ENCODE data around the gene HMCN2. TPM values are rescaled to one million over a fixed set of nuclear protein-coding genes. Genes with fewer than 3 reads are reported as not detected.
"Not testable (repeated sequence)": the region's sequence is repeated elsewhere in the genome, so short reads cannot be mapped to it uniquely, and the experiment has no call there.

The HMCN2 gene
- total RNA-seq, 6 experiments from 2014 or later: 0.31 to 2.0 (median 1.1) TPM

DNA sequence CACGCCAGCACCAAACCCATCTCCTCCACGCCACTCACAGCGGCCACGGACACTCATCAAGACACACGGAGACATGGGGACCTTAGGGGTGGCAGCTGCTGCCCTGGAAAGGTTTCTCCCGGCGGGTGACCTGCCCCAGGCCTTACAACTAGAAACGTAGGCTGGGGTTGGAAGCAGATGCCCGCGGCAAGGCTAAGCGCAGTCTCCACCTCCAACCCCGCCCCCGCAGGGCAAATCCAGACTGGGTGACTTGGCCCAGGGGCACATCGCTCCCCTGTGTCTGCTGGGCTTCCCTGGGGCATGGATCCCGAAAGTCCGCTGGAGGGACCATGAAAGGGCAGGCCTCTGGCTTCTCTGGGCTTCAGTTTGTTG, 167.2 kb downstream of the HMCN2 start:
- peak overlapping the region; percentile 44 to 66 (median 64) for H3K4me3 ChIP-seq
- intact Hi-C loops (cut with DNase I): no loop called here
- peaks cover 0 to 33% (median 0%) of the 10 kb centered on the region in 4 donors for H3K4me1 ChIP-seq
- peak overlapping the region; percentile 56 to 100 (median 91) for H3K27ac ChIP-seq
- no peaks in the 10 kb centered on the region for H3K27me3 ChIP-seq
- no peak for TF ChIP-seq CTCF (IDR thresholded peaks at IDR 0.05)
- no peak for TF ChIP-seq POLR2A (IDR thresholded peaks at IDR 0.05)
- 21% methylated on average over 7 of the region's 16 CpGs for WGBS (ENCODE audit: insufficient coverage, low coverage, low lambda C conversion rate, missing lambda C conversion rate)
- peak; percentile 66 to 75 (median 70) for ATAC-seq
- DNase-seq: peak; percentile 79 to 92 (median 92)
- H3K36me3 ChIP-seq: no peaks in the 10 kb centered on the region
- no peaks in the 10 kb centered on the region for H3K9me3 ChIP-seq

DNA sequence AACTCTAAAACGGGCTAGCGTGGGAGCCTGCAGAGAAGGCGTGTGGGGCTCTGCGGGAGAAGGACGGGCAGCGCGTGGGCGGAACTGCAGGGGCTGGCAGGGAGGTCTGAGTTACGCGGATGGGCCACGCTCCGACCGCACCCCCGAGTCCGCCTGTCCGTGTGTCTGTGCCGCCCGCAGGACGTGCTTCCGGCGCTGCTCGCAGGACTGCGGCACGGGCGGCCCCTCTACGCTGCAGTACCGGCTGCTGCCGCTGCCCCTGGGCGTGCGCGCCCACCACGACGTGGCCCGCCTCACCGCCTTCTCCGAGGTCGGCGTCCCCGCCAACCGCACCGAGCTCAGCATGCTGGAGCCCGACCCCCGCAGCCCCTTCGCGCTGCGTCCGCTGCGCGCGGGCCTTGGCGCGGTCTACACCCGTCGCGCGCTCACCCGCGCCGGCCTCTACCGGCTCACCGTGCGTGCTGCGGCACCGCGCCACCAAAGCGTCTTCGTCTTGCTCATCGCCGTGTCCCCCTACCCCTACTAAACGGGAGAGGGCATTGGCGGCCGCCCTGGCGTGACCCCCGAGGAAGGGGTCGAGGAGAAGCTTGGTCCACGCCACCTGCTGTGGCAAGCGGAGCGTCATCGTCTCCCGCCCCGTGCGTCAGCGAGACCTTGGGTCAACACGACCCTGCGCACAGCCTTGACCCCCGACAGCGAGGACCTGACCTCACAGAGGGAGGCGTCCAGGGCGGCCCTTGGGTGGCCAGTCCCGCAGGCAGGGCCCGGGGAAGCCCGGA, 167.8 kb downstream of the HMCN2 start:
- ATAC-seq (peak; percentile 57 to 79 (median 70)), DNase-seq (peak; percentile 86 to 98 (median 98))
- intact Hi-C loops (cut with DNase I): no loop called here
- no peaks in the 10 kb centered on the region for H3K9me3 ChIP-seq
- no peaks in the 10 kb centered on the region for H3K27me3 ChIP-seq
- TF ChIP-seq CTCF (IDR thresholded peaks at IDR 0.05) (peak; percentile 54 to 93 (median 58)), POLR2A (IDR thresholded peaks at IDR 0.05) (no peak)
- H3K27ac ChIP-seq: peak overlapping the region; percentile 56 to 100 (median 91)
- H3K4me3 ChIP-seq: peak overlapping the region; percentile 44 to 66 (median 64)
- WGBS (ENCODE audit: insufficient coverage, low coverage, low lambda C conversion rate, missing lambda C conversion rate): 0% methylated on average over 5 of the region's 92 CpGs
- no peaks in the 10 kb centered on the region for H3K36me3 ChIP-seq
- peaks cover 0 to 39% (median 0%) of the 10 kb centered on the region in 4 donors for H3K4me1 ChIP-seq

- intact Hi-C loops (cut with DNase I): no loop called here
- Histone ChIP-seq H3K27me3 (no peaks in the 10 kb centered on the region), H3K4me3 (peak overlapping the region; percentile 44 to 66 (median 64)), H3K4me1 (peaks cover 0 to 43% (median 0%) of the 10 kb centered on the region in 4 donors), H3K36me3 (no peaks in the 10 kb centered on the region), H3K27ac (peak overlapping the region; percentile 56 to 100 (median 91)), H3K9me3 (no peaks in the 10 kb centered on the region)
- ATAC-seq (no peak), DNase-seq (no peak)
- 17% methylated on average over 8 of the region's 9 CpGs for WGBS (ENCODE audit: insufficient coverage, low coverage, low lambda C conversion rate, missing lambda C conversion rate)
- TF ChIP-seq POLR2A (IDR thresholded peaks at IDR 0.05) (peak; percentile 65), CTCF (IDR thresholded peaks at IDR 0.05) (no peak)
Measured at GRCh38 chr9:130433947-130434262, 168.3 kb downstream of the HMCN2 start.

DNA sequence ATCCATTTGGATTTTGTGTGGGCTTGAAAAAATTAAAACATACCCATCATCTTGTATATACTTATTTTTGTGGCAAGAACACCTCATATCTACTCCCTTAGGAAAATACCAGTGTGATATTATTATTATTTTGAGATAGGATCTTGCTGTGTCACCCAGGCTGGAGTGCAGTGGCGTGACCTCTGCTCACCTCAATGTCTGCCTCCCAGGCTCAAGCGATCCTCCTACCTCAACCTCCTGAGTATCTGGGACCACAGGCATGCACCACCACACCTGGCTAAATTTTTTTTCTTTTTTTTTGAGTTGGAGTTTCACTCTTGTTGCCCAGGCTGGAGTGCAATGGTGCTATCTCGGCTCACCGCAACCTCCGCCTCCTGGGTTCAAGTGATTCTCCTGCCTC, 169.1 kb downstream of the HMCN2 start:
- H3K36me3 ChIP-seq; H3K27me3 ChIP-seq; intact Hi-C loops (cut with DNase I); H3K4me3 ChIP-seq; ATAC-seq; H3K9me3 ChIP-seq: not testable (repeated sequence)
- peak in 1 of 3 donors; percentile 3 for DNase-seq
- WGBS (ENCODE audit: insufficient coverage, low coverage, low lambda C conversion rate, missing lambda C conversion rate): 86% methylated on average over 2 of the region's 5 CpGs
- Histone ChIP-seq H3K4me1 (peaks cover 0 to 50% (median 0%) of the 10 kb centered on the region in 4 donors), H3K27ac (peak overlapping the region in 1 of 3 donors; percentile 100)

DNA sequence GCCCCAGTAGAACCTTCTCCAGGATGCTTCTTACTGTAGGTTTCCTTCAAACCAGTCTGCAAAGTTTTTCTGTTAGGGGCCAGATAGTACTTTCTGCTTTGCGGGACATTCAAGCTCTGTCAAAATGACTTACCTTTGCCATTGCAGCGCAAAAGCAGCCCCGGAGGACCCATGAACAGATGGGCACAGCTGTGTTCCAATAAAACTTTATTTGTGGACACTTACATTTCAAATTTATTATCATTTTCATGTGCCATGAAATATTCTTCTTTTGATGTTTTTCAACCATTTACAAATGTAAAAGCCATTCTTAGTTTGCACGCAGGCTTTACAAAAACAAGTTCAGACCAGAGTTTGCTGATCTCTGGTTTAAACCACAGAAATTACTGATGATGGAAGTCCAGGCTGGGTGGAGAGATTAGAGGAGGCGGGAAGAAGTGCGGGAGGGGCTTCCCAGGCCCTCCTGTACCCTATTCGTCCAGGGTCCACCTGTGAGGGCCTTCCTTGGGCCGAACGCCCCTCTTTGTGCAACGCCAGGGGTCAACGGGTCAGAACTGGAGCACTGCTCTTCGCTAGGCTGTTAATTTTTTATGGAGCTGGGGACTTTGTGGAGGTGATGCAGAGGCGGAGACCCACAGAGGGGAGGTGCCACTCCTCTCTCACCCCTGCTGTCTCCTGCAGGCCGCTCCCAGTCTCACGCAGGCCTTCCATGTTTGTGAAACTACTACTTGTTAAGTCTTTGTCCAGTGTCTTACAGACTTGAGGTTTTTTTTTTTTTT, 171.6 kb downstream of the HMCN2 start:
- intact Hi-C loops (cut with DNase I): no loop called here
- Histone ChIP-seq H3K27ac (peak overlapping the region in 2 of 3 donors; percentile 66 to 96), H3K4me1 (peaks cover 0 to 44% (median 0%) of the 10 kb centered on the region in 4 donors), H3K9me3 (peaks cover 0 to 4% (median 0%) of the 10 kb centered on the region in 4 donors), H3K27me3 (no peaks in the 10 kb centered on the region), H3K36me3 (no peaks in the 10 kb centered on the region), H3K4me3 (peak overlapping the region in 1 of 3 donors; percentile 48)
- peak; percentile 42 to 94 (median 93) for DNase-seq
- ATAC-seq: peak; percentile 22 to 55 (median 44)
- TF ChIP-seq POLR2A (IDR thresholded peaks at IDR 0.05) (no peak), CTCF (IDR thresholded peaks at IDR 0.05) (peak in 1 of 4 donors; percentile 12)
- WGBS (ENCODE audit: insufficient coverage, low coverage, low lambda C conversion rate, missing lambda C conversion rate): 48% methylated on average over 9 of the region's 15 CpGs

Measured in right lobe of liver (tissue), 6 donors.